SK-N-SH (cell line): ENCODE measurements around the gene AARS2.

ENCODE experiments used
- CTCF ChIP-seq: fragments of 200-600 bp; sonication (generic); IDR thresholded peaks from 2 replicates; pipeline ENCODE4 v1.6.1; 2017; ENCODE audit warnings: antibody characterized with exemption, mild to moderate bottlenecking, moderate library complexity
- JUND ChIP-seq: IDR thresholded peaks from 2 replicates; pipeline ENCODE4 v1.4.0; 2012
- ZBTB33 ChIP-seq: IDR thresholded peaks from 2 replicates; pipeline ENCODE4 v1.4.0; 2012; ENCODE audit warnings: low read depth, borderline replicate concordance

- TF ChIP-seq CTCF (peak; percentile 84), ZBTB33 (no peak), JUND (no peak)
These were observed 25.3 kb upstream of the AARS2 start for GRCh38 chr6:44338228-44339122.
